Hindlimb muscle (tissue), 1 donor: ENCODE measurements around the gene SMARCAL1. TPM values are rescaled to one million over a fixed set of nuclear protein-coding genes. Genes with fewer than 3 reads are reported as not detected.

Source experiments
- polyA plus RNA-seq: library from polyadenylated mRNA; unstranded; fragments of 120-200 nt; gene quantifications from one replicate; pipeline ENCODE4 v1.2.1, GENCODE V29; 2013; ENCODE audit not compliant: insufficient read length

SMARCAL1 gene
- polyA plus RNA-seq, 1 donor = 19.5 TPM

Other genes with a start within 250 kb of the SMARCAL1 start
- gene MARCHF4, start 40.0 kb upstream of the SMARCAL1 start, polyA plus RNA-seq = 0.04 TPM
- 4,380 TPM for gene RPL37A, start 86.4 kb downstream of the SMARCAL1 start, polyA plus RNA-seq
- gene IGFBP2, start 220.9 kb downstream of the SMARCAL1 start, polyA plus RNA-seq = 146 TPM